T-helper 2 cell (primary cell): ENCODE data around the gene SFXN5.

Experiments used
- DNase-seq, 5 experiments: peaks; one replicate each; pipeline versions ENCODE4 v3.0.0 to v3.0.0-alpha.2; 2012 to 2022

The SFXN5 gene

GRCh38 chr2:72953528-72953927 is 118.0 kb downstream of the SFXN5 start:
- DNase-seq = no peak

GRCh38 chr2:72952961-72953360 is 118.6 kb downstream of the SFXN5 start:
- no peak for DNase-seq

- DNase-seq = no peak
Observed at GRCh38 chr2:72952110-72952823, 119.2 kb downstream of the SFXN5 start.

GRCh38 chr2:72951303-72952095 is 120.0 kb downstream of the SFXN5 start:
- no peak for DNase-seq

- no peak for DNase-seq
Observed at GRCh38 chr2:72950558-72951255, 120.8 kb downstream of the SFXN5 start.

GRCh38 chr2:72949642-72950041 is 121.9 kb downstream of the SFXN5 start:
- no peak for DNase-seq

GRCh38 chr2:72949045-72949444 is 122.5 kb downstream of the SFXN5 start:
- DNase-seq = no peak

- DNase-seq = no peak
Observed at GRCh38 chr2:72947952-72948830, 123.3 kb downstream of the SFXN5 start.

- DNase-seq = no peak
Observed at GRCh38 chr2:72946466-72946865, 125.0 kb downstream of the SFXN5 start.

- DNase-seq = no peak
Observed at GRCh38 chr2:72945450-72946019, 126.0 kb downstream of the SFXN5 start.

- DNase-seq = no peak
Observed at GRCh38 chr2:72944804-72945449, 126.6 kb downstream of the SFXN5 start.

GRCh38 chr2:72943540-72944395 is 127.7 kb downstream of the SFXN5 start:
- no peak for DNase-seq

GRCh38 chr2:72942881-72943418 is 128.6 kb downstream of the SFXN5 start:
- DNase-seq = no peak

- DNase-seq = no peak
Observed at GRCh38 chr2:72942293-72942692, 129.2 kb downstream of the SFXN5 start.

GRCh38 chr2:72940786-72941185 is 130.7 kb downstream of the SFXN5 start:
- DNase-seq = no peak

GRCh38 chr2:72940361-72940760 is 131.2 kb downstream of the SFXN5 start:
- DNase-seq = no peak

GRCh38 chr2:72938455-72938854 is 133.1 kb downstream of the SFXN5 start:
- no peak for DNase-seq

GRCh38 chr2:72937356-72937669 is 134.2 kb downstream of the SFXN5 start:
- no peak for DNase-seq

- DNase-seq = no peak
Observed at GRCh38 chr2:72936660-72937355, 134.7 kb downstream of the SFXN5 start.

- no peak for DNase-seq
Observed at GRCh38 chr2:72935611-72935957, 135.9 kb downstream of the SFXN5 start.
